Activated CD8-positive, alpha-beta memory T cell treated with anti-CD3 and anti-CD28 coated beads for 36 hours (primary cell): ENCODE data around the gene FCHSD1. TPM values are rescaled to one million over a fixed set of nuclear protein-coding genes. Genes with fewer than 3 reads are reported as not detected.

Experiments
- CTCF ChIA-PET: fragments of 350-600 bp; sonication (Branson Sonifier 250); formaldehyde crosslinking; loops from one replicate; lab custom pipeline; 2021; ENCODE audit warnings: antibody characterized with exemption; lab: Charles Lee
- POLR2A ChIA-PET: fragments of 350-600 bp; sonication (Branson Sonifier 250); formaldehyde crosslinking; loops from one replicate; lab custom pipeline; 2021; ENCODE audit warnings: antibody characterized with exemption; lab: Charles Lee
- total RNA-seq, 2 experiments: library from RNA; stranded (reverse); gene quantifications; one replicate each; pipeline ENCODE4 v1.2.3, GENCODE V29; 2021

The FCHSD1 gene
- total RNA-seq, 2 experiments from 2014 or later = 25.4 to 28.3 TPM

DNA sequence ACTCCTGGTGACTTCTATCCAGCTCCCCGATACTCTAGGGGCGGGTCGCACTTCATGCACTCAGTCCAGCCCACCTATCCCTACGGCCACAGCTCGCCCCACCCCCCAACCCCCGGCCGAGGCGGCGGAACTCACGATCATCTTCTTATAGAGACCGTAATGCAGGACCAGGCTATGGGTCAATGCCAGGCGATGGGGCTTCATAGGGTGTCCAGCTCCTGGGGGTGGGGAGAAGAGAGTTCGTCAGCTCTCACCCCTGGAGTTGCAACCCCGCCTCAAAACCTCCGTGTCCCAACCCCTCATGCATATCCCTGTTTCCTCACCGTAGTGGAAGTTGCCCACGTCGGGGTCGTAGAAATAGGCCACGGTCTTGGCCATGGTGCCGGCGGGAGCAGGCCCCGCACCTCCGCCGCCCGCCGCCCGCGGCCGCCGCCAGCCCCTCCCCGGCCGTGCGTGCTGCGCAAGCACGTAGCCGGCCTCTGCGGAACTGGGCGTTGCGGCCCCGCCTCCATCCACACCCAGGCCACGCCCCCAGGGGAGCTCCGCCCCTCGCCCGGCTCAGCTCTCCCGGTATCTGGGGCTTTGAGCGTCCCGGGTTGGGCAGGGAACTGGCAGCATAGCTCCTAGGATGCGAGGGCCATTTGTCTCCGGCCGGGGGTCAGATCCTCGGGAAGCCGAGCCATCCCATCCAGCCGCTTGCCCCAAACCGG is 14.7 kb downstream of the FCHSD1 start, which contains the start of the genes HDAC3 and RELL2:
Gene HDAC3, minus strand, starts transcription at position 437 of the 710 bp plus-strand sequence. Its CDS starts 59 bp downstream, at position 378.
Gene RELL2, plus strand, starts transcription at position 585 of the 710 bp plus-strand sequence. CDS start 1,229 bp downstream, outside the sequence.
- CTCF ChIA-PET = interaction anchor here (0.6 to 7.0 kb wide), 11 partner anchors 9 to 325 kb away, joined by 3 to 56 read pairs (median 7); partner anchors contain the start of genes DIAPH1 and FCHSD1
- POLR2A ChIA-PET = interaction anchor here (0.5 to 3.2 kb wide), 12 partner anchors 10 to 1103 kb away, joined by 3 to 34 read pairs (median 4); partner anchors contain the start of genes DELE1, DIAPH1, FCHSD1 and NDFIP1

DNA sequence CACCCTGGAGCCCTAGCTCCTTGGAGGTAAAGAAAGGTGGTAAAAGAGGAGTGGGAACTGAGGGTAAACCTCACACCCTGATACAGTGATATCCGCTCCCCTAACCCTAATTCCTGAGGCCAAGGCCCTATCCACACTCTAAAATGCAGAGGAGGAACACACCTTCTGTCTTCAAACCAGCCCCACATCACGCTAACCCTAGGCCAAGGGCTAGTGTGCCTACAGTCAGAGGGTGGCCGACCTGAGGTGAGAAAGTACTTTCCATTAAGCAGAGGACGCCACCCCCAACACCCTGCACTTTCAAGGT is 15.2 kb downstream of the FCHSD1 start:
- POLR2A ChIA-PET = interaction anchor here (1.1 to 3.2 kb wide), 4 partner anchors 11 to 62 kb away, joined by 3 to 34 read pairs (median 9); partner anchors contain the start of gene DIAPH1
- CTCF ChIA-PET = interaction anchor here (1.2 to 7.0 kb wide), 5 partner anchors 12 to 72 kb away, joined by 3 to 56 read pairs (median 11); partner anchors contain the start of gene DIAPH1

DNA sequence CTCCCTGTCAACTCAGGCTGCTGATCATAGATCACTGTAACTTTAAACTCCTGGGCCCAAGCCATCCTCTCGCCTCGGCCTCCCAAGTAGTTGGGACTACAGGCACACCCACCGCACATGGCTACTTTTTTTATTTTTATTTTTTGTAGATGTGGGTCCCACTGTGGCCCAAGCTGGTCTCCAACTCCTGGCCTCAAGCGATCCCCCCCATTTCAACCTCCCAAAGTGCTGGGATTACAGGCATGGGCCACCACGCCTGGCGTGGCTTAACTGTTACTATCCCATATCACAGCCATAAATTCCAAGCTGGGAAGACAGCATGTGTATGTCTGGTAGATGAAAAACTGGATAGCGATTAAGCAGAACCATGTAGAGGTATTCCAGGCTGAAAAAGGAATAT is 15.6 kb downstream of the FCHSD1 start:
- CTCF ChIA-PET = interaction anchor here (1.0 to 7.0 kb wide), 6 partner anchors 12 to 72 kb away, joined by 3 to 56 read pairs (median 9); partner anchors contain the start of gene DIAPH1

DNA sequence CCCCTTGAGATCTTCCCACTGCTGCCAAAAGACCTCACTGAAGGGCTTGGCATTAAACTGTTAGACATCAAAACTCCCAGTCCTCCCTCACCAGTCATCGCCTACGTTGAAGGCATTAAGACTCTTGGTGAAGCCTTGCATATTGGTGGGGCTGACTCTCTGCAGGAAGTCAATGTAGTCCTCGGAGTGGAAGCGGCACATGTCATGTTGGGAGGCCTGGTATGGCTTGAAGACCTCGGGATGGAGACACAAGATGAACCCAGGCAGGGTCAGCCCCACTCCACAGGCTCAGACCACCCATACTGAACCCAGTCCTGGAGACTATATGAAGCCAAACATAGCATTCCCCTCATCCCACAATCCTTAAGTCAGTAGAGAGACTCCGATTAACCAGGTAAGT is 16.5 kb downstream of the FCHSD1 start:
- ChIA-PET CTCF (interaction anchor here (1.0 to 7.0 kb wide), 5 partner anchors 11 to 67 kb away, joined by 3 to 56 read pairs (median 5); partner anchors contain the start of gene DIAPH1), POLR2A (interaction anchor here (0.8 to 1.3 kb wide), 3 partner anchors 9 to 16 kb away, joined by 3 to 4 read pairs (median 3); partner anchors contain the start of gene DIAPH1)

More for the DNA sequence above, 15.6 kb downstream of the FCHSD1 start:
- POLR2A ChIA-PET = interaction anchor here (1.1 to 3.2 kb wide), 3 partner anchors 17 to 62 kb away, joined by 3 to 34 read pairs (median 14); partner anchors contain the start of gene DIAPH1

DNA sequence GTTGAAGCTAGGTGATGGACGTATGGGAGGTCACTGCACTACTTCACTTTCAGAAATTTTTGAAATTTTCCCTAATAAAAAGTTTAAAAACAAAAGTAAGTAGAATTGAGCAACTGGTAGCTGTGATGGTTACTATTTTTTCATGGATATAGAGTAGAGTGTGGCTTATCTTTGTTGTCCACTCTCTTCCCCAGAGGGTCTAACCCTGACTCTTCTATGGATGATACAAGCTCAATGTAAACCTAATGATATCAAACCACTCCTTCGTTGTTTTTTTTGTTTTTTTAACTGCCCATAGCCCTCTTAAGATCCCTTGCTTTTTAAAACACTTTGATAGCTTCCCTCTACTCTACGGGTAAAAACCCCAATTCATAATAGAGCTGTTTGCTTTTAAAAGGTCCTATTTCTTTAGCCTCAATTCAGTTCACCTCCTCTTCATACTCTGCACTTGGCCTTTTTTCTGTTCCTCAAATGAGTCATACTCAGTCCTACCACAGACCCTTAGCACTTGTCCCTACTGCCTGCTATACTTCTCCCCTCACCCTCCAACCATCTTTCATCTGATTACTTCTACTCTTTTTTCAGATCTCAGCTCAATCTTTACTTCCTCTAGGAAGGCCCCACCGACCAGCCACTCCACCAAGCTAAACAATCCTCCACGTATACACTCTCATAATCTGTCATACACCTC is 17.2 kb downstream of the FCHSD1 start:
- POLR2A ChIA-PET = interaction anchor here (1.2 to 1.3 kb wide), 2 partner anchors 8 to 15 kb away, joined by 3 to 4 read pairs; partner anchors contain the start of gene DIAPH1
- CTCF ChIA-PET = interaction anchor here (0.6 to 7.0 kb wide), 7 partner anchors 10 to 109 kb away, joined by 3 to 56 read pairs (median 5); partner anchors contain the start of gene DIAPH1

DNA sequence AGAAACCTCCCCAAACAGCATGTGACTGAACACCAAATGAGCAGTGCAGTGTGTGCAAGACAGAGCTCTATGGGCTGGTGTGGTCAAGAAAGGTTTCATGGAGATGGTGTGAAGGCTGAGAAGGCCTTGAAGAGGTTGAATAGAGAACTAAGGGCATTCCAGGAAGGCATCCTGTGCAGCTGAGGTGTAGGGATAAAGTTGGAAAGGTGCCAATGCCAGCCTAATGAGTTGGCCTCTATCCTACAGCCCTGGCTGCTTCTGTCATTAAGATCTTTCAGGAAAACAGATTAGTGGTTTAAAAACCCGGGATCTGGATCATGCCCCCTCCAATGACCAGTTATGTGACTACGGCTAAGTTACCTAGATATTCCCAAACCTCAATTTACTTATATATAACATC is 18.6 kb downstream of the FCHSD1 start:
- ChIA-PET POLR2A (interaction anchor here (0.6 kb wide), 2 partner anchors 41 to 1802 kb away, joined by 4 read pairs; no protein-coding TSS in a partner anchor), CTCF (interaction anchor here (0.8 to 7.0 kb wide), 4 partner anchors 14 to 1443 kb away, joined by 3 to 56 read pairs (median 30); partner anchors contain the start of gene DIAPH1)

DNA sequence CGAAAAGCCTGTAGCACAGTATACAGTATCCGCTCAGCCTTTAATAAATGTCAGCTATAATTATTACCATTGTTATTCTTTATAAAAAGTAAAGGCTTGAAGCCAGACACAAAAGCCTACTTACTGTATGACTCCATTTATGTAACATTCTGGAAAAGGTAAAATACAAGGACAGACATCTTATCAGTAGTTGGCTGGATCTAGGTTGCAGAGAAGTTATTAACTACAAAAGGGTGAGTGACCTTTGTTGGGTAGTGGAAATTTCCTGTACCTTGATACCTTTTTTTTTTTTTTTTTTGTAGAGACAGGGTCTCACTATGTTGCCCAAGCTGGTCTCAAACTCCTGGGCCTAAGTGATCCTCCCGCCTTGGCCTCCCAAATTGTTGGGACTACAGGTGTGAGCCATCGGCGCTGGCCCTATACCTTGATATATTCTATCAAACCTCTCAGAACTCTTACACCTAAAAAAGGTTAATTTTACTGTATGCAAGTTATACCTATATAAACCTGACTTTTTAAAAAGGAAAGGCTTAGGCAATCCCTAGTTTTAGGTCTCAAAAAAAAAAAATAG is 20.6 kb downstream of the FCHSD1 start:
- POLR2A ChIA-PET = no interaction called here
- CTCF ChIA-PET = interaction anchor here (0.7 to 1.7 kb wide), 5 partner anchors 9 to 68 kb away, joined by 3 to 4 read pairs (median 3); no protein-coding TSS in a partner anchor

DNA sequence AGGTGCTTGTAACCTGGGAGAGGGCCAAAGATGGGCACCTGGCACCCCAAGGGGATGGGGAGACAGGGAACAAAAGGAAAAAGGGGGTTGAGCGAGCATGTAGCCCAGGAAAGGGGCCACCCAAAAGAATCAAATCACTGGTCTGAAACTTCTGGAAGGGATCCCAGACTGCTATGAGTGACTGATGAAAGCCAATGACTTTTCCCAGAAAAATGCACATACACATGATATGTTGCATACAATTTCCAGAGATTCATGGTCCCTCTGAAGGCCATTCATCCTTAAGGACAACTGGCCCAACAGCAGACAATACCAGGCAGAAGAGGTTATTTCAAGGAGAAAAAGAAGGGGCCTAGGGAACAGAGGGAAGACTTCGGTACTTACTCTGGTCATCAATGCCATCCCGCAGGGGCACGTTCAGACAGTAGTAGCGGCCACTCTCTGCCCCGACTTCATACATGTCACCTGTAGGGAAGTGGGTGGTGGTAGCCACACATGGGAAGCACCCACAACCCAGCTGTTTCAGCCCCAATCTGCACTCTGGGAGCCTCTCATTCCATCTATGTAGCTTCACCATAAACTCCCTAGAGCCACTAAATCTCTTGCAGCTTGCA is 22.9 kb downstream of the FCHSD1 start:
- ChIA-PET POLR2A (no interaction called here), CTCF (interaction anchor here (1.2 to 2.3 kb wide), 2 partner anchors 9 to 36 kb away, joined by 6 to 14 read pairs; partner anchors contain the start of gene DIAPH1)

DNA sequence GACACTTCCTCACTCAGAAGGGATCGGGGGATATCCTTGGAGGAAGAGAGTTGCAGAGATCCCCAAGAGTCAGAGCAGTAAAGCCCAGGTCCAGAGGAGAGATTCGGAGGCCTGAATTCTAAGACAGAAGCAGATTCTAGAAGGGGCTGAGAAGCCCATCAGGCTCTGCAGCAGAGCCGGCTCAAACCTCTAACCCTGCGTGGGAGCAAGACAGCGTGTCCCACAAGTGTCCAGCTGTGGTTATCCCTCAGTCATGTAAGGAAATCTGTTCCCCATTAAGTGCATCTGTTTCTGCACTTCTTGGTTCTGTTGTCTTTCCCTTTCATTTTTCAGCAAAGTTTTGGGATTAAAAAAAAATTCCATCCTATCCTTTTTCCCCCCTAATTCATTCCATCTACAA is 27.6 kb downstream of the FCHSD1 start:
- ChIA-PET CTCF (interaction anchor here (0.8 to 6.3 kb wide), 3 partner anchors 12 to 255 kb away, joined by 3 to 32 read pairs (median 3); partner anchors contain the start of gene PCDH1), POLR2A (no interaction called here)

DNA sequence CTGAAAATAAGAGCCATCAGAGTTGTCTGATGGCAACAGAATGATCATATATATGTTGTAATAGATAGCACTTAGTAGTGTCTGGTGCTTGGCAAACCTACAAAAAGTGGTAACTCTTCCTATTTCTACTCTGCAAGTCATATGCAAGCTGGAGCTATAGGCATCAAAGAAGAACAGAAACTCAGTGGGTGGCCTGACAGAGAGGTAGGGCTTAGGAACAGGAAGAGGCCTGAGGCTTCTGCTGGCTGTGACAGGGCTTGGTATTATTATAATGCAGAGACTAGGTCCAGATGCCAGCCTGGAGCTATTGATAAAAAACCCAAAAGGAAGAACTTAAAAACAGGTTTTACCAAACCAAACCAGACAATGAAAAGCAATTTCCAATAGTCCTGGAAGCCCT is 28.0 kb downstream of the FCHSD1 start:
- ChIA-PET CTCF (interaction anchor here (0.8 to 6.3 kb wide), 4 partner anchors 12 to 255 kb away, joined by 3 to 32 read pairs (median 3); partner anchors contain the start of gene PCDH1), POLR2A (interaction anchor here (0.8 kb wide), 1 partner anchor 12 kb away, joined by 3 read pairs; no protein-coding TSS in a partner anchor)

DNA sequence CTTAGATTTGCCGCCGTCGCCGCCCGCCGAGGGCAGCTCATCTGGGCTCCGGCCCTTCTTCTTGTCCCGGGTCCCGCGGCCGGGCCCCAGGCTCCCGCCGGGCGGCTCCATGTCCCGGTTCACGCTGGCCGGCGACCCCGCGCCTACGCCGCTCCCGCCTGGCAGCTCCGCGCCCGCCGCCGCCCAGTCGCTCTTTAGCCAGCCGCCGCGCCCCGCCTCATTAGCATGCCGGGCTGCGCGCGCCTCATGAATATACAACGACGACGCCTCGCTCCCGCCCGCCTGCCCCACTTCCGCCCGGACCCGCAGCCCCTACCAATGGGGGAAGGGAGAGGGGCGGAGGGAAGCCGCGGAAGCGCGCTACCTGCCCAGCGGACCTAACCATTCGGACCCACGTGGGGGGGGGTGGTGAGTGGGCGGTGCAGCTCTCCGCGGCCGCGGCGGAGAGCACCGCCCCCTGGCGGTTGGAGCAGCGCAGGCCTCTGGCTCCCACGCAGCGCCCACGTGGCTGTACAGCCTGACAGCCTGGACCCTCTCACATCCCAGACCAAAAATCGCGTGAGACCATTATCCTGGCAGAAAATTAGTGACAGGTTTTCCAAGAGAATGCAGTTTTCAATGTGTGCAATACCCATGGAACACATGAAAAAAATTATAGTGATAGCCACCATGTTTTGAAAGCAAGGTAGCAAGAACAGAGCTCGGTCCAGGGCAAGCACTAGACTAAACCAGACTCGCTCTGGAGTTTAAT is 32.2 kb downstream of the FCHSD1 start, which contains the start of gene DIAPH1:
Gene DIAPH1, minus strand, starts transcription at position 197 of the 751 bp plus-strand sequence. Its CDS starts 86 bp downstream, at position 111.
- CTCF ChIA-PET = interaction anchor here (0.7 to 5.3 kb wide), 20 partner anchors 10 to 95 kb away, joined by 3 to 122 read pairs (median 5); partner anchors contain the start of genes FCHSD1, HDAC3 and RELL2

DNA sequence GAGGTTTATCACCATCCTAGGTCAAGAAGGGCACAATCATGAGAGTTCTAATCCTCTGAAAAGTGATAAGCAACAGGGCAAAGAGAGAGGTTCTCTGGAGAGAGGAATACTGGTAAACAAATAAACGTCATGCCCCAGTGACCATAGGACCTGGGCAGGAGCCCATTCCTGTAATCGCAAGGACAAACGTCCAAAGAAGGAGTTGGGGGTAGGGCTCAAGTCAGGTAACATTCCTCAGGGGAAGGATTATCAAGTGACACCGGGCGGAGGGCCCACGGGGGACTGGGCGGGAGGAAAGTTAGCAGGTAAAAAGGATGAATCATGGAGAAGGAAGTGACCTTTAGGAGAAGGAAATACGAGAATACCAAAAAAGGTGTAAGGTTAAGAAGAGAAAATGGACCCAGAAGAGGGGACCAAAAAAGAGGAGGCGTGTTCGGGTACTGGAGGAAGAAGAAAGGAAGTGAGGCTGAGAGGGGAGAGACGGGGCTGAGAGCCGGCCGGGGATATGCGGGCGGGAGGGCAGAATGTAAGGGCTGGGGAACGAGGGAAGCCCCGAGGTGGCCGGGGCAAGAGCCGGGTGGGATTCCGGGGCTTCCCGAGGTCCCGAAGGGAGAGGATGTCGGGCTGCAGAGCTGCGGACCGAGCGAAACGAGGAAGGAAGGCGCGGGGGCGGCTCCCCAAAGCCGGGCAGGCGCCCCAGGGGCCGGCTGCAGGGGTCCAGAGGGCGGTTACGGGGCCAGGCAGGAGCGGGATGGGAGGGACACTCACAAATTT is 33.0 kb downstream of the FCHSD1 start:
- ChIA-PET POLR2A (interaction anchor here (0.7 to 4.3 kb wide), 9 partner anchors 11 to 33 kb away, joined by 3 to 34 read pairs (median 4); partner anchors contain the start of genes FCHSD1, HDAC3 and RELL2), CTCF (interaction anchor here (0.9 to 5.3 kb wide), 18 partner anchors 11 to 94 kb away, joined by 3 to 122 read pairs (median 6); partner anchors contain the start of genes FCHSD1, HDAC3 and RELL2)

More for the DNA sequence above, 32.2 kb downstream of the FCHSD1 start, which contains the start of gene DIAPH1:
- POLR2A ChIA-PET = interaction anchor here (0.6 to 4.3 kb wide), 8 partner anchors 11 to 430 kb away, joined by 3 to 34 read pairs (median 4); partner anchors contain the start of genes HDAC3 and RELL2

DNA sequence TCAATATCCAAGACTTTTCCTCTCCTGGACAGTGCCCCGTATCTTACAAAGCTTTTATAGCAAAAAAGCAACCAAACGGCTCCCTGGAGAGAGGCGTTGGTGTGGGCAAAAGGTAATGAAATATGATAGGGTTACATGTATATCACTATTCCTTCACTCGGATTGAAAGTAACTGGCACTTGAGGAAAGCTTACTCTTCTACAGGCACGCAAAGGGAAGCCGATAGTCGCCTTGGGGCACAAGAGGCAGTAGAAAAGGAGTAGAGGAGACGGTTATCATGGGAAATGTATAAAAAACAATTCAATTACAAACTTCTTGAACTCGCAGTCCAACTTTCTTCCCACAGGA is 33.6 kb downstream of the FCHSD1 start:
- ChIA-PET POLR2A (interaction anchor here (0.7 to 4.3 kb wide), 5 partner anchors 12 to 33 kb away, joined by 3 to 34 read pairs (median 7); partner anchors contain the start of genes FCHSD1, HDAC3 and RELL2), CTCF (interaction anchor here (0.8 to 5.3 kb wide), 6 partner anchors 11 to 27 kb away, joined by 3 to 122 read pairs (median 28); partner anchors contain the start of genes HDAC3 and RELL2)

DNA sequence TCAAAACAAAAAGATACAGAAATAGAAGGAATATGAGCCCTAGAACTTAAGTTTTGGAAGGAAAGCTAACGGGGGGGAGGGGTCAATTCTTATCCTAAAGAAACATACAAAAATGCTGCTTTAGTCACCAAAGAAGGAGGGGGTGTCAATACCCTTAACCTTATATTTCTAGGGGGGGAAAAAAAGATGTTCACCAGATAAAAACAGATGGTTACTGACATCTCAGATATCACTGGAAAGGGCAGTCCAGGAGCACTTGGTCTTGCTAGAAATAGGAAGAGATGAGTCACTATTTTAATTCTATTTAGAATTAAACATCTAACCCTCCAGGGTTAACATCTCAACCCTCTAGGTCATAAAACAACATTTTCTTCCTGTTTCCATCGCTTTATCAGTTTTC is 34.1 kb downstream of the FCHSD1 start:
- ChIA-PET POLR2A (interaction anchor here (0.6 to 4.3 kb wide), 6 partner anchors 11 to 66 kb away, joined by 3 to 34 read pairs (median 8); partner anchors contain the start of genes FCHSD1, HDAC3 and RELL2), CTCF (interaction anchor here (0.6 to 5.3 kb wide), 7 partner anchors 10 to 56 kb away, joined by 3 to 122 read pairs (median 4); partner anchors contain the start of genes HDAC3 and RELL2)
